Activated naive CD8-positive, alpha-beta T cell treated with anti-CD3 and anti-CD28 coated beads, Interleukin-2, amount 10 ng/mL, durations not matched to agents 7 days and 5 days (primary cell): ENCODE results near the gene CRB3. TPM values are rescaled to one million over a fixed set of nuclear protein-coding genes. Genes with fewer than 3 reads are reported as not detected.

Source experiments
- ATAC-seq: fragments of 150-1000 bp; cut with Tn5 transposase; one replicate; pipeline ENCODE4 v1.10.0; 2021; ENCODE audit warnings: low read depth, moderate library complexity
- POLR2A ChIA-PET: fragments of 350-600 bp; sonication (Branson Sonifier 250); formaldehyde crosslinking; loops from one replicate; lab custom pipeline; 2021; ENCODE audit warnings: antibody characterized with exemption; lab: Charles Lee
- DNase-seq: peaks from one replicate; pipeline ENCODE4 v3.0.0; 2021
- H3K27ac Mint-ChIP-seq: one replicate; pipeline ENCODE4 v1.8.0; 2022; ENCODE audit warnings: mild to moderate bottlenecking, mixed read lengths
- H3K27me3 Mint-ChIP-seq: one replicate; pipeline ENCODE4 v1.8.0; 2022; ENCODE audit warnings: mild to moderate bottlenecking, moderate library complexity, mixed read lengths
- H3K36me3 Mint-ChIP-seq: one replicate; pipeline ENCODE4 v1.8.0; 2021; ENCODE audit warnings: mild to moderate bottlenecking, mixed read lengths
- H3K4me1 Mint-ChIP-seq: one replicate; pipeline ENCODE4 v1.8.0; 2021; ENCODE audit warnings: mixed read lengths
- H3K4me3 Mint-ChIP-seq: one replicate; pipeline ENCODE4 v1.8.0; 2022; ENCODE audit warnings: mild to moderate bottlenecking, moderate library complexity, mixed read lengths
- H3K9me3 Mint-ChIP-seq: one replicate; pipeline ENCODE4 v1.8.0; 2021; ENCODE audit warnings: mixed read lengths
- total RNA-seq, 2 experiments: library from RNA; stranded (reverse); gene quantifications; one replicate each; pipeline ENCODE4 v1.2.3, GENCODE V29; 2021

Gene CRB3
- total RNA-seq, 2 experiments from 2014 or later: 2.7 to 3.5 TPM

DNA sequence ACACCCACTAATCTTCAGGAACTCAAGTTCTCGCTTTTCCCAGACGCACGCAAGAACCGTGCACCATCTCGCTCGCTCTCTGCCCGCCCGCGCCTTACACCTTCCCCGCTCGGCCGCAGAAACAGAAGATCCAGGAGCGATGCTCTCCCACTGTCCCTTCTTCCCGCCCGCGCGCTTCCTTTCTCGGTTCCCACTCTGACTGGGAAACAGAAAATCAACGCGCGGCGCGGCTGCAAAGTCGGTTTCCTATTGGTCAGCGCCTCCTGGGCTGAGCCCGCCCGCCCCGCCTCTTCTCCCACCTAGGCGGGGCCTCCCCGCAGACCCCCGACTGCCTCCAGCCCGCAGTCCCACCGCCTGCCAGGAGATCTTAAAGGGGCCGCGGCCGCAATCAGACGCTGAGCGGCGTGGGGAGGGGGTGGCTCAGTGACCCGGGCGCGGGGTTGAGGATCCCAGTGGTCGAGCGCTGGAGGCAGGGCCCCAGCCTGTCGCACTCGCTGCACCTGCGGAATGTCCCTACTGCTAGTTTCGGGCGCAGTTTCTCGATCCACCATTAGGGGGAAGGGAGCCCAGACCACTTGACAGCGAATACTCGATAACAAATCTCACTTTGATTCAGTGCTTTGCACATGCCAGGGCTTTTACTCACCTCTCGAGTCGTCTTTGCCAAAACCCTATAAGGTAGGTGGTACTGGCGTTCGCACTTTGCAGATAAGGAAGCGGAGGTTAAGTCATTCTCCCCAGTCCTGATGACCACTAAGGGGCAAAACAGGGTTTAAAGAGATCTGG, 3.8 kb upstream of the CRB3 start:
- POLR2A ChIA-PET: interaction anchor here (0.8 to 1.3 kb wide), 7 partner anchors 16 to 313 kb away, joined by 3 to 8 read pairs (median 3); partner anchors contain the start of genes DENND1C and KHSRP
- DNase-seq: peak; percentile 96
- Mint-ChIP-seq H3K36me3 (peaks cover 18% of the 10 kb centered on the region), H3K27me3 (no peaks in the 10 kb centered on the region), H3K9me3 (peaks cover 3% of the 10 kb centered on the region), H3K4me3 (peak overlapping the region; percentile 87), H3K27ac (peak overlapping the region; percentile 83), H3K4me1 (peaks cover 14% of the 10 kb centered on the region)
- ATAC-seq: peak; percentile 82

DNA sequence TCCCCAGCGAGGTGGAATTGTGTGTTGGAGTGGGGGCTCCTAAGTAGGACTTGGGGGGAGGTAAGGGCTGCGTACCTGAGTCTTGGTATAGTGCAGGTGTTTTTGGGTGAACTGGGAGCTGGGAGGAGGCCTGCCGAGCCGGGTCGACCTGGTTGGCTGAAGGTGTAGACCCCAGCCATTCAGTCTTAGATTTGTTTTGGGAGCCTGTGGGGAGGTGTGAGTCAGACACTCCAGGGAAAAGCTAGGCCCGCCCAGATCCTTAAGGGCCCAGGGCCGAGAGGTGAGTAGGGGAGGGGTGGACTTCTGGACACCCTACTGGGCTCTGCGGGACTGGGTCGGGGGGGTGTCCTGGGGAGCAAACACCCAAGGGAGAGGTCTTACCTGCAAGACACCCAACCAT, 935 bp downstream of the CRB3 start:
- H3K9me3 Mint-ChIP-seq: no peaks in the 10 kb centered on the region
- peaks cover 5% of the 10 kb centered on the region for H3K36me3 Mint-ChIP-seq
- no peak for ATAC-seq
- no peaks in the 10 kb centered on the region for H3K27me3 Mint-ChIP-seq
- DNase-seq: no peak
- H3K4me3 Mint-ChIP-seq: peak overlapping the region; percentile 18
- POLR2A ChIA-PET: interaction anchor here (0.6 to 1.2 kb wide), 2 partner anchors 16 to 525 kb away, joined by 4 to 5 read pairs; partner anchors contain the start of gene DENND1C
- H3K4me1 Mint-ChIP-seq: peaks cover 2% of the 10 kb centered on the region
- H3K27ac Mint-ChIP-seq: no peak overlapping the region

DNA sequence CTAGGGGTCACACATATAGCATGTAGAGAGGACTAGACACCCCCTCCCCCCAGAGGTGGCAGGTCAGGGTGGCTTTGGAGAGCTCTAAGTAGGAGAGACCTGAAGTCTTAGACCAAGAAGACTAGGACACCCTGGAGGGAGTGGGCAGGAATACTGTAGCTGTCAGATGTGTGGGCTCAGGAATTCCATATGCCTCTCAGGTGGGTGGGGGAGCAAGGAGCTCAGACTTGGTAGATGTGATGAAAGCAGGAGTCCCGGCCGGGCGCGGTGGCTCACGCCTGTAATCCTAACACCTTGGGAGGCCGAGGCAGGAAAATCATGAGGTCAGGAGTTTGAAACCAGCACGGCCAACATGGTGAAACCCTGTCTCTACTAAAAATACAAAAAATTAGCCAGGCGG, 1.6 kb downstream of the CRB3 start:
- DNase-seq: no peak
- POLR2A ChIA-PET: interaction anchor here (0.6 to 1.2 kb wide), 2 partner anchors 15 to 524 kb away, joined by 4 to 5 read pairs; partner anchors contain the start of gene DENND1C
- H3K36me3 Mint-ChIP-seq: peaks cover 9% of the 10 kb centered on the region
- H3K9me3 Mint-ChIP-seq: no peaks in the 10 kb centered on the region
- no peak overlapping the region for H3K4me3 Mint-ChIP-seq
- no peaks in the 10 kb centered on the region for H3K27me3 Mint-ChIP-seq
- ATAC-seq: no peak
- H3K27ac Mint-ChIP-seq: no peak overlapping the region
- no peaks in the 10 kb centered on the region for H3K4me1 Mint-ChIP-seq

DNA sequence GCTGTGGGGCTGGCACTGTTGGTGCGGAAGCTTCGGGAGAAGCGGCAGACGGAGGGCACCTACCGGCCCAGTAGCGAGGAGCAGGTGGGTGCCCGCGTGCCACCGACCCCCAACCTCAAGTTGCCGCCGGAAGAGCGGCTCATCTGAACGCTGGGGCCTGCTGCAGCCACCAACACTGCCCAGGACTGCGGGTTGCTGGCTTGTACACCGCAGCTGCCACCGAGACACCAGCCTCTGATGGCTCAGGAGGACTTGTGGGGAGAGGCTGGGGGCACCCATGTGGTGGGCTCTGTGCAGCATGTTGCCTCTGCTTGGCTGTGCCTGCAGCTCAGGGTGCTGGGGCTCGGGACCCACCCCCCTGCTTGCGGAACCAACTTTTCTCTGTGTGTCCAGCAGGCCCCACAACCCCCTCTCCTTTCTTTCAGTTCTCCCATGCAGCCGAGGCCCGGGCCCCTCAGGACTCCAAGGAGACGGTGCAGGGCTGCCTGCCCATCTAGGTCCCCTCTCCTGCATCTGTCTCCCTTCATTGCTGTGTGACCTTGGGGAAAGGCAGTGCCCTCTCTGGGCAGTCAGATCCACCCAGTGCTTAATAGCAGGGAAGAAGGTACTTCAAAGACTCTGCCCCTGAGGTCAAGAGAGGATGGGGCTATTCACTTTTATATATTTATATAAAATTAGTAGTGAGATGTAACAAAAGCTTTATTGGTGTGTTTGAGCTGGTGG, 2.6 kb downstream of the CRB3 start:
- POLR2A ChIA-PET: interaction anchor here (0.5 kb wide), 1 partner anchor 174 kb away, joined by 3 read pairs; no protein-coding TSS in a partner anchor
- Mint-ChIP-seq H3K4me3 (no peak overlapping the region), H3K27me3 (no peaks in the 10 kb centered on the region), H3K4me1 (no peaks in the 10 kb centered on the region), H3K36me3 (peaks cover 11% of the 10 kb centered on the region), H3K27ac (no peak overlapping the region), H3K9me3 (no peaks in the 10 kb centered on the region)
- ATAC-seq (peak; percentile 29), DNase-seq (no peak)

DNA sequence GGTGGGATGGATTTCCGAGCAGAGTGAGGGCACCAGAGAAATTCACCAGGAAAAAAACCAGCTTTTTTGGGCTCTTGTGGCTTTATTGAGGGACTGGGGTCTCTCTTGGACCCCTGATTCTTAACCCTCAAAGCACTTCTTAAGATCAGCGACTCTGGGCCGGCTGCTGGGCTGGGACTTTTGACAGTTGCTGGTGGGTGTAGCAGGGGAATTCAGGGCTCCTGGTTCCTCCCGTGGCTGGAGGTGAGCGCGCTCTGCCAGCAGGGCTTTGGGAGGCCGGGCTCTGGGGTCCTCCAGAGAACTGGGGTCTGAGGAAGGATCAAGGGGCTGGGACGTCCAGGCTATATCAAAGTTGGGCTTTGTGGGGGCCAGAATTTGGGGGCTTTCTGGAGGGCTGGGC, 3.3 kb downstream of the CRB3 start:
- POLR2A ChIA-PET: interaction anchor here (2.0 kb wide), 1 partner anchor 14 kb away, joined by 10 read pairs; the partner anchor contains the start of gene DENND1C
- H3K9me3 Mint-ChIP-seq: no peaks in the 10 kb centered on the region
- H3K4me3 Mint-ChIP-seq: no peak overlapping the region
- peaks cover 11% of the 10 kb centered on the region for H3K36me3 Mint-ChIP-seq
- ATAC-seq (no peak), DNase-seq (no peak)
- H3K4me1 Mint-ChIP-seq: no peaks in the 10 kb centered on the region
- H3K27me3 Mint-ChIP-seq: no peaks in the 10 kb centered on the region
- no peak overlapping the region for H3K27ac Mint-ChIP-seq

DNA sequence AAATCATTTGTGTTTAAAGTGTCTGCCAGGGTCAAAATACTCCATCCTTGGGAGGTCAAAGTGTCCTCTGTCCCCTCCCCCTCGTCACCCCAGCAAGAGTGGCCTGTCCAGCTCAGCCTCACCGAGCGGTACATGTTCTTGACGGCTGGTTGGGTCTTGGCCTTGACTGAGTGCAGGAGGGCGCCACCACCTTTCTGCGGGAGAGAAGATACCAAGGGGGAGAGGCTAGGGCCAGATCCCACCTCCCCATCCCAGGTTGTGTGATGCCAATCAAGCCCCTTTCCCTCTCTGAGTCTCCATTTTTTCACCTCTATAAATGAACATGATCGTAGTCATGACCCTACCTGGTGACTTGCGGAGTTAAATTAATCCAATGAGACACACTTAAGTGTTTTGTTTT, 6.1 kb downstream of the CRB3 start:
- ATAC-seq: no peak
- DNase-seq: no peak
- Mint-ChIP-seq H3K36me3 (peaks cover 15% of the 10 kb centered on the region), H3K27ac (no peak overlapping the region), H3K4me1 (no peaks in the 10 kb centered on the region), H3K27me3 (no peaks in the 10 kb centered on the region), H3K9me3 (no peaks in the 10 kb centered on the region), H3K4me3 (no peak overlapping the region)
- POLR2A ChIA-PET: no interaction called here

DNA sequence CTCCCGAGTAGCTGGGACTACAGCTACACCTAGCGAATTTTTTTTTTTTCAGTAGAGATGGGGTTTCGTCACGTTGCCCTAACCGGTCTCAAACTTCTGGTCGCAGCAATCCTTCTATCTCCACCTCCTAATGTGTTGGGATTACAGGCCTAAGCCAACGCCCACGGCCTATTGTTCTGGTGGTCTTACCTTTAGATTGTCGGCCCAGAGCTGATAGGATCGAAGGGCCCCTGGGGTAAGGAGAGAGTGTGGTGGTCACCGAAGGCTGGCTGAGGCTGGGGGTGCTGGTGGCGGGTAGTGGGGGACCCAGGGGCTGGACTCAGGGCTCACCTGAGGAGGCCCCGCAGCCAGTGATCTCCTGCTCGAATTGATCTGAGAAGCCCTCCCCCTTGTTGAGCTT, 7.0 kb downstream of the CRB3 start:
- Mint-ChIP-seq H3K4me1 (no peaks in the 10 kb centered on the region), H3K9me3 (no peaks in the 10 kb centered on the region), H3K27ac (no peak overlapping the region), H3K4me3 (no peak overlapping the region), H3K36me3 (peaks cover 18% of the 10 kb centered on the region), H3K27me3 (no peaks in the 10 kb centered on the region)
- DNase-seq: no peak
- POLR2A ChIA-PET: interaction anchor here (1.9 kb wide), 1 partner anchor 10 kb away, joined by 7 read pairs; the partner anchor contains the start of gene DENND1C
- ATAC-seq: no peak

DNA sequence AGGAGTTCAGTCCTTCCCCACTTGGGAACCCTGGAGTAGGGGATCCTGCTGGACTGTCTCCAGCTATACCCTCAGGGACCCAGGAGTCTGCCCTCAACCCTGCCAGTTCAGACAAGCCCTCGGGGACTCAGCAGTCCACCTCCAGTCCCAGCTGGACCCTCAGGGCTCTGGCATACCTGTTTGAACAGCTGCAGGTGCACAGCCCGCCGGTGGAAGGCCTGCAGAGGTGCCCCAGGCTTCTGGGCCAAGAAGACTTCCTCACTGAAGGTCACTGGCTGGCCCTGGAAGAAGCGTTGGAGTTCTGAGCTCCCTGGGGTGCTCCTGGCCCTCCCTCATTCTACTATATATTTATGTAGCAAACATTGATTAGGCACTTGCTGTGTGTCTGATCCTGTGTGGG, 8.6 kb downstream of the CRB3 start:
- Mint-ChIP-seq H3K36me3 (peaks cover 22% of the 10 kb centered on the region), H3K4me3 (no peak overlapping the region), H3K9me3 (no peaks in the 10 kb centered on the region), H3K27ac (no peak overlapping the region), H3K4me1 (no peaks in the 10 kb centered on the region), H3K27me3 (no peaks in the 10 kb centered on the region)
- no peak for DNase-seq
- no peak for ATAC-seq
- POLR2A ChIA-PET: no interaction called here

DNA sequence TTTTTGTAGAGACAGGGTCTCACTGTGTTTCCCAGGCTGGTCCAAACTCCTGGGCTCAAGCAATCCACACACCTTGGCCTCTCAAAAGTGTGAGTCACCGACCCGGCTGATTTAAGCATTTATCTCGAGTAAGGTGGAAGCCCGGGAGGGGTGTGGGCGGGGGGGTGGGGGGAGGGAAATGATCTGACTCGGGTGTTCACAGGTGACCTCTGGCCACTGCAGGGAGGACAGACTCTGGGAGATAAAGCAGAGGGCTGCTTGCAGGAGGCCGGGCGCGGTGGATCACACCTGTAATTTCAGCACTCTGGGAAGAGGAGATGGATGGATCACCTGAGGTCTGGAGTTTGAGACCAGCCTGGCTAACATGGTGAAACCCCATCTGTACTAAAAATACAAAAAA, 9.6 kb downstream of the CRB3 start:
- Mint-ChIP-seq H3K27ac (no peak overlapping the region), H3K36me3 (peaks cover 20% of the 10 kb centered on the region), H3K4me1 (no peaks in the 10 kb centered on the region), H3K9me3 (no peaks in the 10 kb centered on the region), H3K4me3 (no peak overlapping the region), H3K27me3 (no peaks in the 10 kb centered on the region)
- DNase-seq: no peak
- POLR2A ChIA-PET: no interaction called here
- no peak for ATAC-seq

DNA sequence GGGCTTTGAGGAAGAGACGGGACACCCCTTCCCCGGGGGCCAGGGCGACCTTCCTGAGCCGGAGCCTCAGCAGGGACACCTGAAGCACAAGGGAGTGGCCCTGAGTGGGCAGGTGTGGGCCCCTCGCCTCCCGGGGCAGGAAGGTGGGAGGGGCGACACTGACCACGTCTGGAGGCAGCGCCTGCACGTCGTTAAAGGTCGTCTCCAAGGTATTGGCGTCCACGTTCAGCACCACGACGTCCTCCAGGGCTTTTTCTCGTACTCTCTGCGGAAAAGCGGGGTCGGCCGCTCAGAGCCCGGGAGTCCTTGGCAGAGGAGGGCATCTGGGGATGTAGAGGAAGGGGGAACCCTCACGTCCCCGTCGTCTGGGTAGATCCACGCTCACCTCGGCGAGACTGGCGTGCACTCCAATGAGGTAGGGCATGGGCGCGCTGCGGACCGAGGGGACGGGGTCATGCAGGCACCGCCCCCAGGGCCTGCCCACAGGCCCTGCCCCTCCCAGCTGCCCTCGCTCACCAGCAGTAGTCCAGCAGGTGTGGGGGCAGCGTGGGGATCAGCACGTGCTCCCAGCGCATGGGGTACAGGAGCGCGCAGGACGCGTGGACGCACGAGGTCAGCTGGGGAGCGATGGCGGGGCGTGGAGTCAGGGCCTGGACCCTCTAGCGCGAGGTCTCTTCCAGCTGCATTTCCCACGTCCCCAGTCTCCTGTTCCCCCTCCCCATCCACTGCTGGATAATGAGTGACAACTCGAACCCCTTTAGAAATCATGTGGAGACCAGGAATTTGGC, 11.4 kb downstream of the CRB3 start:
- ATAC-seq (no peak), DNase-seq (no peak)
- no peaks in the 10 kb centered on the region for H3K27me3 Mint-ChIP-seq
- no peak overlapping the region for H3K4me3 Mint-ChIP-seq
- peaks cover 9% of the 10 kb centered on the region for H3K4me1 Mint-ChIP-seq
- H3K9me3 Mint-ChIP-seq: no peaks in the 10 kb centered on the region
- H3K27ac Mint-ChIP-seq: no peak overlapping the region
- POLR2A ChIA-PET: interaction anchor here (1.0 kb wide), 1 partner anchor 13 kb away, joined by 4 read pairs; no protein-coding TSS in a partner anchor
- peaks cover 21% of the 10 kb centered on the region for H3K36me3 Mint-ChIP-seq

DNA sequence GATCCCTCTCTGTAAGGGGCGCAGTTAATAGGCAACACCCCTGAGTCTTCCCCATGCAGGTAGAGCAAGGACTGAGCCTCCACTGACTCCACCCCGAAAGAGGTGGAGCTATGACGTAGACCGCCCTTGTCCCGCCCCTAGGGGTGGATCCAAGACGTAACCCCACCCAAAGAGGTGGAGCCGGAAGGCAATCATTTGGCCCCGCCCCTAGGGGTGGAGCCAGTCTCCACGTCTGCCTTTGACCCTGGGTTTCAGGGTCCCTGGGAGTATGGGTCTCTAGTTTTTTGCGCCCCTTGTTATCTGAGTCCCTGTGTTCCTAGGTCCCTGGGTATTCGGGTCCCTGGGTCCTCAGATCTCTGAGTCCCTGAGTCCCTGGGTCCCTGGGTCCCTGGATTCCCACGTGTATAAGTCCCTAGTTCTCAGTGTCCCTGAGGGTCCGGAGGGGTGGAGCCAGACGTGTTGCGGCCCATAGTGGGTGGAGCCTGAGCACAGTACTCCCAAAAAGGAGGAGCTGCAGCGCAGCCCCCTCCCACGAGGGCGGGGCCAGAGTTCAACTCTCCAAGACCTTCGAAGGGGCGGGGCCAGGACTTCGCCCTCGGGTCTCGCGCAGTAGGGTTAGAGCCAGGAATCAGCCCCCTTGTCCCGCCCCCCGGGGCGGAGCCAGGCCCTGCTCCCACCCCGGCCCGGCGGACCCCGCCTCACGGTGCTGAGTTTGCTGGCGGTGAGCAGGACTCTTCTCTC, 12.3 kb downstream of the CRB3 start:
- DNase-seq: peak; percentile 80
- Mint-ChIP-seq H3K4me3 (no peak overlapping the region), H3K27me3 (no peaks in the 10 kb centered on the region), H3K4me1 (peaks cover 12% of the 10 kb centered on the region), H3K36me3 (peaks cover 22% of the 10 kb centered on the region), H3K9me3 (no peaks in the 10 kb centered on the region), H3K27ac (no peak overlapping the region)
- peak; percentile 55 for ATAC-seq
- POLR2A ChIA-PET: interaction anchor here (0.6 to 1.0 kb wide), 2 partner anchors 14 to 17 kb away, joined by 3 to 4 read pairs; partner anchors contain the start of gene SLC25A23

DNA sequence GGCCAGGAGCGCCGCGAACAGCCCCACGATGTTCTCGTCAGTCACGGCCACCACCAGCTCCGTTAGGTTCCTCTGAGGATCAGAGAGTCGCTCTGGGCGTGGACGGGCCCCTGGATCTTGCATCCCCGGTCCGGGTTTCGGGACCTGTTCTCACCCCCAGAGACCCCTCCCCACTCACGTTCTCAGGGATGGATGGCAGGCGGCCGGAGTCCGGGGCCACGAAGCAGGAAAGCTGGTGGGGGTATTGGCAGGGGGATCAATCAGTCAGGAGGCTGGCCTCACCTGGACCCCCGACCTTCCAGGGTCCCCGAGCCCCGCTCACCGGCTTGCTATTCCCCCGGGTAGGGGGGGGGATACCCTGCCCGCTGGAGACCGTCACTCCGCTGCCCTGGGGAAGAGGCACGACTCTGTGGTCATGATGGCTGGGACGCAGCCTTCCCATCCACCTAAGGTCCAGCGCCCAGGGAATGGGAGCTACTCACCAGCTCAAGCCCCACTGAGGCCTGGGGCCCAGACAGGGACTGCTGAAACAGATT, 12.9 kb downstream of the CRB3 start:
- Mint-ChIP-seq H3K9me3 (no peaks in the 10 kb centered on the region), H3K27ac (no peak overlapping the region), H3K36me3 (peaks cover 22% of the 10 kb centered on the region), H3K27me3 (no peaks in the 10 kb centered on the region), H3K4me1 (peaks cover 16% of the 10 kb centered on the region), H3K4me3 (no peak overlapping the region)
- DNase-seq (no peak), ATAC-seq (no peak)
- POLR2A ChIA-PET: interaction anchor here (0.6 kb wide), 1 partner anchor 657 kb away, joined by 4 read pairs; no protein-coding TSS in a partner anchor
